ENCODE data around the gene MAML3. TPM values are rescaled to one million over a fixed set of nuclear protein-coding genes. Genes with fewer than 3 reads are reported as not detected.
A peak's percentile ranks its signal among the peaks of the same experiment; 100 is the strongest.

MAML3 gene
- total RNA-seq, 1 donor from 2014 or later, result 8.1 TPM

DNA sequence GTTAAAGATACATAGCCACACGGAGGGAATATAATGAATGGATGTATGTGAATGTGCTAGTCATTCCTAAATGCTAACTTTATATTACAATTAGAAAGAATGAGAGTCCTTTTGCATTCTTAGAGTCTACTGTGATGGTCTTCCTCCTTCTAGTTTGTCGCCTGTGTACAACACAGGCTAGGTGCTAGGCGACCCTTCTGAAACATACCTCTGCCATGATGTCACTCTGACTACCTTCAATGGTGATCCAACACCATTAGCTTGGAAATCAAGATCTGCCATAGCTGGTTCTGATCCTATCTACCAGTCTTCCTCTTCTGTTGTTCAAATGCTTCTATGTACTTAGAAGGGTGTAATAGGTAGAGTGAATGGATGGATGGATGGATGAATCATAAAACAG is 337.1 kb downstream of the MAML3 start:
- Histone ChIP-seq H3K4me2 (ENCODE audit: low read length) (peak overlapping the region; percentile 90), H3K4me3 (ENCODE audit: insufficient read depth, low read depth, low read length) (no peak overlapping the region), H3K79me2 (ENCODE audit: insufficient read depth, low read length) (no peaks in the 10 kb centered on the region), H3K36me3 (ENCODE audit: insufficient read depth, low read length) (no peaks in the 10 kb centered on the region), H2AFZ (ENCODE audit: low read depth, low read length) (no peak overlapping the region), H3K9me3 (ENCODE audit: insufficient read depth, low read depth, low read length) (no peaks in the 10 kb centered on the region), H4K20me1 (ENCODE audit: insufficient read depth, low read length) (no peaks in the 10 kb centered on the region), H3K4me1 (ENCODE audit: insufficient read depth, low read length) (peaks cover 25% of the 10 kb centered on the region), H3K27ac (ENCODE audit: low read depth, low read length) (no peak overlapping the region), H3K9ac (ENCODE audit: low read length) (peak overlapping the region; percentile 83), H3K27me3 (ENCODE audit: insufficient read depth, low read length) (no peaks in the 10 kb centered on the region)
- peak overlapping the region; percentile 85 for H3K4me3 Mint-ChIP-seq (ENCODE audit: unreplicated experiment)
- FAIRE-seq (peak; percentile 69), DNase-seq (ENCODE audit: low read depth) (no peak)
- H3K4me1 Mint-ChIP-seq (ENCODE audit: low read depth, unreplicated experiment), result peaks cover 40% of the 10 kb centered on the region
- H3K9me3 Mint-ChIP-seq (ENCODE audit: unreplicated experiment), result no peaks in the 10 kb centered on the region
- peaks cover 5% of the 10 kb centered on the region for H3K36me3 Mint-ChIP-seq (ENCODE audit: low read depth, unreplicated experiment)
- TF ChIP-seq, protein P1, sequence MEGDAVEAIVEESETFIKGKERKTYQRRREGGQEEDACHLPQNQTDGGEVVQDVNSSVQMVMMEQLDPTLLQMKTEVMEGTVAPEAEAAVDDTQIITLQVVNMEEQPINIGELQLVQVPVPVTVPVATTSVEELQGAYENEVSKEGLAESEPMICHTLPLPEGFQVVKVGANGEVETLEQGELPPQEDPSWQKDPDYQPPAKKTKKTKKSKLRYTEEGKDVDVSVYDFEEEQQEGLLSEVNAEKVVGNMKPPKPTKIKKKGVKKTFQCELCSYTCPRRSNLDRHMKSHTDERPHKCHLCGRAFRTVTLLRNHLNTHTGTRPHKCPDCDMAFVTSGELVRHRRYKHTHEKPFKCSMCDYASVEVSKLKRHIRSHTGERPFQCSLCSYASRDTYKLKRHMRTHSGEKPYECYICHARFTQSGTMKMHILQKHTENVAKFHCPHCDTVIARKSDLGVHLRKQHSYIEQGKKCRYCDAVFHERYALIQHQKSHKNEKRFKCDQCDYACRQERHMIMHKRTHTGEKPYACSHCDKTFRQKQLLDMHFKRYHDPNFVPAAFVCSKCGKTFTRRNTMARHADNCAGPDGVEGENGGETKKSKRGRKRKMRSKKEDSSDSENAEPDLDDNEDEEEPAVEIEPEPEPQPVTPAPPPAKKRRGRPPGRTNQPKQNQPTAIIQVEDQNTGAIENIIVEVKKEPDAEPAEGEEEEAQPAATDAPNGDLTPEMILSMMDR (IDR thresholded peaks at IDR 0.05; ENCODE audit: insufficient read depth, low read depth, low read length), result no peak
- no peak for TF ChIP-seq EZH2 (IDR thresholded peaks at IDR 0.05; ENCODE audit: insufficient read depth, low read length)
- no peaks in the 10 kb centered on the region for H3K27me3 Mint-ChIP-seq (ENCODE audit: low read depth, unreplicated experiment)
- peak overlapping the region; percentile 97 for H3K27ac Mint-ChIP-seq (ENCODE audit: unreplicated experiment)

GRCh38 chr4:139815778-139816601 is 338.0 kb downstream of the MAML3 start:
- peak overlapping the region; percentile 83 for H3K9ac ChIP-seq (ENCODE audit: low read length)
- no peaks in the 10 kb centered on the region for H3K79me2 ChIP-seq (ENCODE audit: insufficient read depth, low read length)
- TF ChIP-seq, protein P1 (IDR thresholded peaks at IDR 0.05; ENCODE audit: insufficient read depth, low read depth, low read length), result no peak
- no peak for TF ChIP-seq EZH2 (IDR thresholded peaks at IDR 0.05; ENCODE audit: insufficient read depth, low read length)
- Mint-ChIP-seq H3K4me3 (ENCODE audit: unreplicated experiment) (peak overlapping the region; percentile 85), H3K36me3 (ENCODE audit: low read depth, unreplicated experiment) (peaks cover 2% of the 10 kb centered on the region), H3K27me3 (ENCODE audit: low read depth, unreplicated experiment) (no peaks in the 10 kb centered on the region), H3K9me3 (ENCODE audit: unreplicated experiment) (peaks cover 2% of the 10 kb centered on the region), H3K4me1 (ENCODE audit: low read depth, unreplicated experiment) (peaks cover 40% of the 10 kb centered on the region), H3K27ac (ENCODE audit: unreplicated experiment) (peak overlapping the region; percentile 97)
- peak overlapping the region; percentile 71 for H3K27ac ChIP-seq (ENCODE audit: low read depth, low read length)
- no peaks in the 10 kb centered on the region for H3K27me3 ChIP-seq (ENCODE audit: insufficient read depth, low read length)
- no peaks in the 10 kb centered on the region for H3K9me3 ChIP-seq (ENCODE audit: insufficient read depth, low read depth, low read length)
- H3K36me3 ChIP-seq (ENCODE audit: insufficient read depth, low read length), result no peaks in the 10 kb centered on the region
- DNase-seq (ENCODE audit: low read depth) (peak; percentile 86), FAIRE-seq (peak; percentile 98)
- H3K4me1 ChIP-seq (ENCODE audit: insufficient read depth, low read length), result peaks cover 25% of the 10 kb centered on the region
- H3K4me2 ChIP-seq (ENCODE audit: low read length), result peak overlapping the region; percentile 90
- peak overlapping the region; percentile 69 for H3K4me3 ChIP-seq (ENCODE audit: insufficient read depth, low read depth, low read length)
- H4K20me1 ChIP-seq (ENCODE audit: insufficient read depth, low read length), result no peaks in the 10 kb centered on the region
- H2AFZ ChIP-seq (ENCODE audit: low read depth, low read length), result peak overlapping the region; percentile 72

All from astrocyte (in vitro differentiated cells and primary cell).